G401 (cell line): ENCODE data around the gene CWH43. TPM values are rescaled to one million over a fixed set of nuclear protein-coding genes. Genes with fewer than 3 reads are reported as not detected.
"Not testable (repeated sequence)": the region's sequence is repeated elsewhere in the genome, so short reads cannot be mapped to it uniquely, and the experiment has no call there.

ENCODE experiments used
- DNase-seq: peaks from one replicate; pipeline ENCODE4 v3.0.0-alpha.2; 2015; ENCODE audit warnings: low spot score
- in situ Hi-C: cut with HindIII; loops from 2 replicates; pipeline ENCODE4 v1.10.0; 2016; ENCODE audit warnings: low sequenced_read_pairs, mixed read lengths
- total RNA-seq: library from RNA; depleted of rRNA; stranded (reverse); fragments of >200 nt; shearing (Covaris generic); gene quantifications from 2 replicates; pipeline ENCODE4 v1.2.3, GENCODE V29; 2014

CWH43 gene
- total RNA-seq, 1 experiment from 2014 or later, result not detected

- in situ Hi-C loops, DNase-seq: not testable (repeated sequence)
Observed at GRCh38 chr4:49072196-49072595, 86.1 kb downstream of the CWH43 start.

GRCh38 chr4:49091883-49092282 lies 105.8 kb downstream of the CWH43 start:
- in situ Hi-C loops, DNase-seq: not testable (repeated sequence)

GRCh38 chr4:49092608-49093135 lies 106.6 kb downstream of the CWH43 start:
- in situ Hi-C loops, DNase-seq: not testable (repeated sequence)

GRCh38 chr4:49096215-49096614 lies 110.1 kb downstream of the CWH43 start:
- in situ Hi-C loops, DNase-seq: not testable (repeated sequence)

GRCh38 chr4:49096627-49097026 lies 110.6 kb downstream of the CWH43 start:
- in situ Hi-C loops, result not testable (repeated sequence)

GRCh38 chr4:49097071-49097470 lies 111.0 kb downstream of the CWH43 start:
- DNase-seq, in situ Hi-C loops: not testable (repeated sequence)

More at GRCh38 chr4:49096627-49097026, 110.6 kb downstream of the CWH43 start:
- not testable (repeated sequence) for DNase-seq

GRCh38 chr4:49097505-49097904 lies 111.4 kb downstream of the CWH43 start:
- in situ Hi-C loops, DNase-seq: not testable (repeated sequence)

- DNase-seq, in situ Hi-C loops: not testable (repeated sequence)
Observed at GRCh38 chr4:49098034-49098759, 112.1 kb downstream of the CWH43 start.

- DNase-seq, in situ Hi-C loops: not testable (repeated sequence)
Observed at GRCh38 chr4:49099831-49100444, 113.9 kb downstream of the CWH43 start.

- in situ Hi-C loops, DNase-seq: not testable (repeated sequence)
Observed at GRCh38 chr4:49102344-49102898, 116.3 kb downstream of the CWH43 start.

- DNase-seq, in situ Hi-C loops: not testable (repeated sequence)
Observed at GRCh38 chr4:49103436-49104136, 117.5 kb downstream of the CWH43 start.

GRCh38 chr4:49104231-49104930 lies 118.3 kb downstream of the CWH43 start:
- in situ Hi-C loops, result not testable (repeated sequence)

GRCh38 chr4:49105248-49105904 lies 119.3 kb downstream of the CWH43 start:
- in situ Hi-C loops, DNase-seq: not testable (repeated sequence)

More at GRCh38 chr4:49104231-49104930, 118.3 kb downstream of the CWH43 start:
- DNase-seq, result not testable (repeated sequence)

- peak; percentile 54 for DNase-seq
- in situ Hi-C loops, result not testable (repeated sequence)
Observed at GRCh38 chr4:49107262-49107661, 121.2 kb downstream of the CWH43 start.

- in situ Hi-C loops, DNase-seq: not testable (repeated sequence)
Observed at GRCh38 chr4:49108183-49108978, 122.3 kb downstream of the CWH43 start.

- DNase-seq, in situ Hi-C loops: not testable (repeated sequence)
Observed at GRCh38 chr4:49109567-49110166, 123.6 kb downstream of the CWH43 start.

GRCh38 chr4:49110579-49110978 lies 124.5 kb downstream of the CWH43 start:
- DNase-seq, in situ Hi-C loops: not testable (repeated sequence)
